ENCODE results near the gene ZNF331. TPM values are rescaled to one million over a fixed set of nuclear protein-coding genes. Genes with fewer than 3 reads are reported as not detected.

ZNF331 gene
- total and polyA plus RNA-seq, 2 of the 4 experiments (the other 2 are of a cell fraction): 6.6 to 11.1 TPM

DNA sequence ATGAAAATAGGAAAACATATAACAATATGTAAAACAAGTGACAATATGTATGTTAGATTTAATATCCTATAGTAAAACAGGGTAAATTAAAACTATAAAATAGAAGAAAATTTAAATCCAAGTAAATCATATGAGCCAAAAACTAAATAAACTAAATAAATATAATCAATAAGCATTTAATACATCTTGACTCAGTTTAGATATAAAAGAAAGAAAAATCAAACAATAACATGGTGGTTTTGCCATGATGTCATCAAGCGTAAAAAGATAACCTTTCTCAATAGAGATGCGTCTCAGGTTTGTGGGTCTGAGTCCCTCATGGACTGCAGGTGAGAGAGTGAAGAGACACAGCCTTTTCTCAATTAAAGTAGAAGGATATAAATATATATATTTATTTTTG is 26.6 kb upstream of the ZNF331 start:
- Histone ChIP-seq H3K27ac (ENCODE audit: insufficient read depth, low read length) (no peak overlapping the region), H3K56ac (ENCODE audit: extremely low read depth, insufficient read depth, low read length) (no peak overlapping the region), H3K79me1 (ENCODE audit: low read depth in 1 of 2, low read length in 2 of 2) (no peaks in the 10 kb centered on the region), H4K5ac (ENCODE audit: low read depth, low read length) (no peak overlapping the region), H3K27me3 (ENCODE audit: control insufficient read depth, insufficient read depth, low read length) (0 out of 2 replicates have a peak, but pooled peaks cover 3% of the 10 kb centered on the region), H3K23ac (ENCODE audit: low read depth, low read length) (no peak overlapping the region), H3K18ac (ENCODE audit: low read depth, low read length) (no peak overlapping the region), H2BK120ac (ENCODE audit: low read depth, low read length) (no peak overlapping the region), H4K8ac (ENCODE audit: low read depth in 2 of 2, low read length in 2 of 2) (no peak overlapping the region), H2AFZ (replicated peaks; ENCODE audit: low read length, poor library complexity) (no peak overlapping the region), H3K9ac (ENCODE audit: low read depth, low read length) (no peak overlapping the region), H3K4ac (ENCODE audit: low read depth, low read length) (no peak overlapping the region), H4K20me1 (ENCODE audit: insufficient read depth, low read length) (no peaks in the 10 kb centered on the region), H3K14ac (replicated peaks; ENCODE audit: low read depth, low read length) (no peak overlapping the region), H3K9me1 (ENCODE audit: insufficient read depth, low read length) (no peaks in the 10 kb centered on the region), H3K4me3 (ENCODE audit: insufficient read depth, low read depth, low read length) (no peak overlapping the region), H2BK15ac (ENCODE audit: low read depth, low read length) (no peak overlapping the region), H2BK20ac (ENCODE audit: low read depth, low read length) (no peak overlapping the region), H2BK5ac (ENCODE audit: low read depth, low read length, poor library complexity, severe bottlenecking) (no peak overlapping the region), H4K91ac (ENCODE audit: insufficient read depth, low read depth, low read length) (no peak overlapping the region), H2AK9ac (replicated peaks; ENCODE audit: low read depth, low read length, poor library complexity) (no peak overlapping the region), H3K9me3 (ENCODE audit: control insufficient read depth, insufficient read depth, low read length) (no peaks in the 10 kb centered on the region), H3K4me1 (ENCODE audit: control insufficient read depth, insufficient read depth, low read length) (peaks cover 5% of the 10 kb centered on the region), H2AK5ac (ENCODE audit: low read depth, low read length) (no peak overlapping the region), H3K36me3 (ENCODE audit: control insufficient read depth, insufficient read depth, low read length) (no peaks in the 10 kb centered on the region), H3K4me2 (ENCODE audit: low read depth, low read length) (no peak overlapping the region)
- CTCF ChIA-PET: no interaction called here
- BruUV-seq (replicated peaks): no TSS peak
- DNase-seq: no peak
- TF ChIP-seq MXI1 (IDR thresholded peaks at IDR 0.05; ENCODE audit: borderline replicate concordance, low read depth, low read length): no peak
- TF ChIP-seq USF2 (IDR thresholded peaks at IDR 0.05; ENCODE audit: low read depth, low read length): no peak
- in situ Hi-C loops (cut with MboI; ENCODE audit: low sequenced_read_pairs) (no loop called here), dilution Hi-C loops (cut with HindIII; ENCODE audit: low sequenced_read_pairs, unreplicated experiment) (no loop called here), intact Hi-C loops (cut with micrococcal nuclease) (no loop called here)
- POLR2A ChIA-PET (ENCODE audit: unreplicated experiment): no interaction called here
- ATAC-seq (ENCODE audit: low read depth): no peak
- no CpG with 5 or more reads among the region's 2 CpGs for WGBS, 2 experiments (ENCODE audit: extremely low coverage in 2 of 2, insufficient read length in 1 of 2)

Measured in IMR-90 (cell line).